CD4-positive, alpha-beta T cell treated with Interferon alpha-2 for 1 hour (primary cell): ENCODE measurements around the gene USF1.

Source experiments
- DNase-seq, 2 donors: peaks; one replicate each; pipeline ENCODE4 v3.0.0-alpha.2; 2020 to 2022

The USF1 gene, protein sequence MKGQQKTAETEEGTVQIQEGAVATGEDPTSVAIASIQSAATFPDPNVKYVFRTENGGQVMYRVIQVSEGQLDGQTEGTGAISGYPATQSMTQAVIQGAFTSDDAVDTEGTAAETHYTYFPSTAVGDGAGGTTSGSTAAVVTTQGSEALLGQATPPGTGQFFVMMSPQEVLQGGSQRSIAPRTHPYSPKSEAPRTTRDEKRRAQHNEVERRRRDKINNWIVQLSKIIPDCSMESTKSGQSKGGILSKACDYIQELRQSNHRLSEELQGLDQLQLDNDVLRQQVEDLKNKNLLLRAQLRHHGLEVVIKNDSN

DNA sequence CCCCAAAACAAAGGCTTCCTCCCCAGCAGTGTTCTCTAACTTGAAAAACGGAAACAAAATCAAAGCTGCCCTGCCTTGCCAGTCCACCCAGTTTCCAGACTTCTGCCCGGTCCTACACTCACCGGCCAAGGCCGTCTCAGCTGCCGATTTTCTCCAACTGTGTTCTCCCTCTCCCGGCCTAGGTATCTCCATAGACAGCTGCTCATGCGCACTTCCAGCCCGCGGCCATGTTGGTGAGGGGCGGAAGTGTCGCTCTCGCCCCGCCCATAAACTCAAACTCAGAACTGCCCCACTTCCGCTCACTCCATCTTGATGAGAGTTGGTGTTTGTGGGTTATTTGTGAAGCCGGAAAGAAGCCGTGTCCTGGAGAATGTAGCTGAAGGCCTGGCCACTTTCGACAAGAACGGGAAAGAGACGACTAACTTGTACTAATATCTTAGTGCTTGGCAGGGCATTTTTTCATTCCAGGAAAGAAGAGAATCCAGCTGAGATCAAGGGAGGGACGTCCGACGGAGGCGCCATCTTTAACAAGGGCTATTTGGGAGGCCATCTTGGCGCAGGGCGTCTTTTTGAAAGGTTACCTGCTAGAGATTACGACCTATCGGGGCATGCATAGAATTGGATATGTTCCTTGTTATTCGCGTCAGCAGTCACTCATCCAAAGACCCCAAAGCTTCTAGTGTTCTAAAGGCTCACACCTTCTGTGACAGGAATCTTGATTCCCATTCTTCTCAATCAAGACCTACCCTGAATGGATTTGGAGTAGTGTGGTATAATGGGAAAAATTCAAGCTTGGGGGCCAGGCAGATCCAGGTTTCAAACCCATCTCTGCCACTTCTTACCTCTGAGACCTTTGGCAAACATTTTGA, at the start of gene USF1:
Gene USF1, minus strand, starts transcription at position 242 of the 869 bp plus-strand sequence. CDS start 2,702 bp downstream, outside the sequence.
- DNase-seq = peak; percentile 94 to 96

DNA sequence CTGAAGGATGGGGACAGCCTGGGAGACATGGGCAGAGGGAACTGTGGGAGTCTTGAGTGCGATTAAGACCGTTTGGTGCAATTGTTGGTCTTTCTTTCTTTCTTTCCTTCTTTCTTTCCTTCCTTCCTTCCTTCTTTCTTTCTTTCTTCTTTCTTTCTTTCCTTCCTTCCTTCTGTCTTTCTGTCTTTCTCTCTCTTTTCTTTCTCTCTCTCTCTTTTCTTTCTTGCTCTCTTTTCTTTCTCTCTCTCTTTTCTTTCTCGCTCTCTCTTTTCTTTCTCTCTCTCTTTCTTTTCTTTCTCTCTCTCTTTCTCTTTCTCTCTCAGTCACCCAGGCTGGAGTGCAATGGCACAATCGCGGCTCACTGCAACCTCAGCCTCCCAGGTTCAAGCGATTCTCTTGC, 49.5 kb upstream of the USF1 start:
- DNase-seq = no peak

DNA sequence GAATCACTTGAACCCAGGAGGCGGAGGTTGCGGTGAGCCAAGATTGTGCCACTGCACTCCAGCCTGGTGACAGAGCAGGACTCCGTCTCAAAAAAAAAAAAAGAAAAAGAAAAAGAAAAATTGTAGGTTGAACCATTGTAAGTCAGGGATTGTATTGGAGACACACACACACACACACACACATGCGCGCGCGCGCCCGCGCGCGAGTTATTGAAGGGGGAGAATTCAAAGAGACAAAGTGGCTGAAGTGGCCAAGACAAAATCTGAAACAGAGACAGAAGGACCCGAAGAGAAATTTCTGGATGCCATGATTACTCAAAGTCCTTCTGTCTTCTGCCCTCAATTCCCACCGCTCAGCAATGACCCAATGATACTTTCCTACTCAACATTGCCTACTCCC, 48.7 kb upstream of the USF1 start:
- no peak for DNase-seq

DNA sequence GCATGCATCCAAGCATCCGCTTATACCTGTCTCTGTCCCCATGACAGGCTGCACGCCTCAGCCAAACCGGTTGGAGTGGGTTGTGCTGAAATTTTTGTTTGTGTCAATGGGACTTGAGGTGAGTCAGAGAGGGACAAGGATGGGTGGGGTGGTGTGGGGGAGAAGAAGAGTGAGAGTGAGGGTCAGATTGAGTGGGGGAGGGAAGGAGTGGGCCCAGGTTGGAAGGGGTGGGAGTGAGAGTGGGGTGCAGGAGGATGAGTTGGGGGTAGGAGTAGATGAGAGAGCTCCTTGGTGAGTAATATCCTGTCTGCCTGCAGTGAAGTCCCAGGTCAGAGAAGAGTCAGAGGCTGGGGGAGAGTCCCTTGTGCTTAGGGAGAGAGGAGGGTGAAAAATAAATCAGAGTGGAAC, 46.8 kb upstream of the USF1 start:
- DNase-seq = no peak

DNA sequence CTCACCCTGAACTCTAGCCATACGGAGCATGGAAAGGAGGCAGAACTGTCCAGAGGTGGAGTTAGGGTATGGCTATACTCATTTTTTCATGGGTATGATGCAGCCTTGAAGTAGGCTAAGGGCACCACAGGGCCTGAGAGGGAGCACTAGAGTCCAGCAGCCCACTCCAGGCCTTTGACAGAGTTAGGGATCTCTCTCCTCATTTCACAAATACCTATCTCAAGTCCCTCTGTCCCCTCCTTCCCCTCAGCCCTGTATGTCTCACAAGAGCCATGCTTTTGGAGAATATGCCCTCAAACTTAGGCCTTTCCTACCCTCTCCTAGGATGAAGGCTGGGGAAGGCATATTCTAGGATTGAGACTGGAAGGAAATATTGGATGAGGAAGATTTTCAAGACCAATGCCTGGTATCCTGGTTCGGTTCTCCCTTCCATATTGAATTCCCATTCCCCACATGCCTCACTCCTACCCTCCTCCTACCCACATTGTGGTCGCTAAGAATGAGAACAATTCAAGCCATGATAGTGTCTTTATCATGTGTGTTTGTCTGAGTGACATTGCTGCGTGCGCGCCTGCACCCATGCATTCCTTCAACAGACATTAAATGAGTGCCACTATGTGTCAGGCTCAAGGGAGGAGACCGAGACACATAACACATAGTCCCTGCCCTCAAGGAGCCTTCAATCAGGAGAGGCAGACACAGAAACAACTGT, 46.2 kb upstream of the USF1 start:
- DNase-seq = no peak

DNA sequence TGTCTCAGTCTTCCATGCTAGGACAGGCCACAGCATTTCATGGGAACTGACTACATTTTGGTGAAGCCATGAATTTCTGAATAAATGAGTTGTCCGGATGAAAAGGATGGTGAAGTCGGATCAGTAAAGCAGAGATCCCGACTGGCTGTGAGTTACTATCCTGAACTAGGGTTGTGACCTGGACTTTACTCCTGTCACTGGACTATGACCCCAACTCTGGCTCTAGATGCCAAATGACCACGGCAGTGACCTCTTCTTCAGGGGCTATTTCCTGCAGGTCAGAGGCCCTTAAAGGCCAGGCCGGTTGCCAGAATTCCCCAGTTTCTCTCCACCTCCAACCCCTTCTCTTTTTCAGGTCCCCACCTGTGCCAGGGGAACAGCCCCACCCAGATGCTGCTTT, 45.3 kb upstream of the USF1 start:
- no peak for DNase-seq

DNA sequence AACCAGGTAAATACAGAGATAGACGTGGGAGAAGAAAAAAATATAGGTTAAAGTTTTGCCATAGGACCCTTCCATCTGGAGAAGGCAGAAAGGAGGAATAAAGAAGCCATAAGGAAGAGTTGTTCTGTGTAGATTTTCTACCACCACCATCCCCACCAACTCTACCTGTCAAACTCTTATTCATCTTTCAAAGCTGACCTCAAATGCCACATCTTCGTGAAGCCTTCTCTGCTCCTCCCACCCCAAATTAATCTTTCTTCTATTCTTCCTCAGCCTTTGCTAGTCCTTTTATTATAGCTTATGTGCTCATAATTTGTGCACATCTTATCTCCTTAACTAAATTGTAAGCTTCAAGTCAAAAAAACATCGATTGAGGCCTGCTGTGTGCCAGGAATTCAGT, 44.8 kb upstream of the USF1 start:
- no peak for DNase-seq

DNA sequence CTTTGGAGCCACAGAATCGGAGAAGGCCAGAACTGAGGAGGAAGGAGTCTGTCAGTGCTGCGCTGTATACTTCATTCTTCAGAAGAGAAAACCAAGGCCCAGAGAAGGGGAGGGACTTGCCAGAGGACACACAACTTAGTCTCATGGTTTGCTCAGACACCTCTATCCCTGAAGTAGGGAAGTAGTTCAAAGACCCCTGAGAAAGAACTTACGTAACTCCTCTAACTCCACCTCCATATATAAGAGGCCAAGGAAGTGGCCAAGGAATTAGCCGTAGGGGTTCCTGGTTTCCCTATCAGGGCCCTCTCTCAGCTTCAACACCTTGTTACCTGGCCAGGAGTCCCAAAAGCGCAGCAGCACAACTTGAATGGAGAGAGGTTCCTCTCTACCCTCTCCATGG, 44.2 kb upstream of the USF1 start:
- DNase-seq = no peak

DNA sequence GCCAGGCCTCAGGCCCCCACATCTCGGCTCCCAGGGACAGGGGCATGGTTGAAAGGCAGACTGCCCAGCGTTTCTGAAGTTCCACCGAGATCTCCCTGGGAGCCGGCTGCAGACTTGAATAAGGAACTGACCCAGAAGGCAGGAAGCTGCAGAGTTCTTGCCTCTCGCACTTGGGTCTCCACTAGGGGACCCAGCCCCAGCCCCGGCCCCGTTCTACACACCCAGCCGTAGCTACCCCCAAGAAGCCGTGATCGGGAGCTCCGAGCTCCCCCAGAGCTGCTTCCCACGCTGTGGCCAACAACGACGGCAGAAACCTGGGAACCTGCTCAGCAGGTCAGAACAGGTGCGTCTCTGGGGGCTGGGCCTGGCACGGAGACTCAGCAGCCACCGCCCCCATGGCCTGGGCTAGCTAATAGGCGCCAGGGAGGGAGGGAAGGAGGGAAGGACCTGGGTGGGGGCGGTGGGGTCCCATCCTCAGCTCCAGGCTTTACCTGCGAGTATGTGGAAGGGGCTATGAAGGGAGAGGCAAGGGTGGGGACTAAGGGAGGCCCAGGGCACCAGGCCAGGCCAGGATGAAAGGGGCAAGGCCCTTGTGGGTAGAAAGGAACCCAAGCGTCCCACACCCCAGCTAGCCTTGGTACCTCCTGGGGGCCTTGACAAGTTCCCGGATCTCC, 43.6 kb upstream of the USF1 start, which contains the start of gene NECTIN4:
Gene NECTIN4, minus strand, starts transcription at position 308 of the 674 bp plus-strand sequence. Its CDS starts 262 bp downstream, at position 46.
- DNase-seq = no peak

DNA sequence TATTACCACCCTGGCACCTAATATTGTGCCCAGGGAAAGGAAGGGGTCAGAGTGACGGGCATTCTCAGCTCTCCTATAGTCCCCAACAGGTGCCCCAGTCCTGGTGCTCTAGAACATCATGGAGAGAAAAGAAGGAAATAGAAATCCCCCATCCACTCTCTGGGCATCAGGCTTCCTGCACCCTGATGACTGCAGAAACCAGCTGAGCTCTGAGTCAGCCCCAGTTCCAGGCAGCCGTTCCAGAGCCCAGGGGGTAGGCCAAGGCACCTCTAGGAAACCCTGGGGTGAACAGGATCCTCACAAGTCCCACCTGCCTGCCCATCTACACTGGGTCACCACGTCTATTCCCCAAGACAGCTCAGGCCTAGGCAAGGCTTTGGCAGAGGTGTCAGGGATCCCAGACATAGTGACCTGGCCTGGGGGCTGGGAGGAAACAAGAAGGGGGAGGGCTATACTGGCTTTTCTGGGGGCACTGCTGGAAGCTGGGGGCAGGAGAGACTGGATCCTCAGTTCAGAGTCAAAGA, 42.9 kb upstream of the USF1 start:
- DNase-seq = no peak

DNA sequence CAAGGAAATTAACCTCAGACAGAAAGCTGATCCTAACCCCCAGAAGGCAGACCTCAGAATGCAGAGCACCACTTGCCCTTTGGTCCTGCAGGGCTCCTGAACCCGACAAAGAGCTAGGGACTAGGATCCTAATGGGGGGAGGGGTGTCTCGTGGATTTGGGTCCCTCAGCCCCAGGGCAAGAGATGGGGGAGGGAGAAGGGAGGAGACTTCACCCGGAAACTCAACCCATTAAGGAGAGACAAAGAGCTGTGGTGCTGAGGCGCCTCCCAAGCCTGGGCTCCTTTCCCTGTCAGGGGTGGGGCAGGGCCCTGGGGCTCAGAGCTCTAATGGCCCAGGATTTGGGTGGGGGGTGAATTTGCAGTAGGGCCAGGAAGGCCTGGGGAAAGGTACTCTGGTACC, 40.7 kb upstream of the USF1 start:
- no peak for DNase-seq

DNA sequence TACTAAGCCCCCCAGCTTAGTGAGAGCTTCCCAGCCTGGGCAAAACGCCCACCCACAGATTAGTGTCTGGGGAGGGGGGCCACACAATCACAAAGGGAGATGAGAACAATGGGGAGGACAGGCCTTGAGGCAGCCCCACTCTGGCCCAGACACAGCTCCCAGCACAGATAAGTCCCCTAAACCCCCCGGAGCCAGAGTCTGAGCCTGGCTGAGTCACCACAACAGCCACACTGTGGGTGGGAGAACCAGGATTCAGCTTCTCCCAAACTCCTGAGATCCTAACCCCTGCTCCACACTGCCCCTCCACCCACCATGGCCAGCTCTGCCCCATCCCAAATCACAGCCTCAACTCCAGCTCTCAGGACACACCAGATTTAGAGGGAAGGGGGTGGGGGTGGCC, 39.4 kb upstream of the USF1 start:
- no peak for DNase-seq

DNA sequence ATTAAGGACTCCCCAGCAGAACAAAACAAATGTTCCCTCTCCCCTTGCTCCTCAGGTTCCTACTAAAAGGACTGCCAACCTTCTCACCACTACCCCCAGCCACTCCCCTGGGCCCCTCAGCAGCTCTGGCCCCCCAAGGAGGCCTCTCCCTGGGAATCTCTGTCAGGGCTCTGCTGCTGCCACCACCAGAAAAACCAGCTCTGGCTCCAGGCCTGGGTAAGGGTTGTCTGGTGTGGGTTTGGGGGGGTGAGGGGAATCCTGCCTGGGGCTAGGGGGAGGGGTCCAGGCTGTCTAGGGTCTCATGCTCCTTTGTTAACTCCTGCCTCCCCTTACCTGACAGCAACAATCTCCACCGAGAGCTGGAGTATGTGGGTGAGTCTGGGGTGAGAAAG, 38.8 kb upstream of the USF1 start:
- no peak for DNase-seq

DNA sequence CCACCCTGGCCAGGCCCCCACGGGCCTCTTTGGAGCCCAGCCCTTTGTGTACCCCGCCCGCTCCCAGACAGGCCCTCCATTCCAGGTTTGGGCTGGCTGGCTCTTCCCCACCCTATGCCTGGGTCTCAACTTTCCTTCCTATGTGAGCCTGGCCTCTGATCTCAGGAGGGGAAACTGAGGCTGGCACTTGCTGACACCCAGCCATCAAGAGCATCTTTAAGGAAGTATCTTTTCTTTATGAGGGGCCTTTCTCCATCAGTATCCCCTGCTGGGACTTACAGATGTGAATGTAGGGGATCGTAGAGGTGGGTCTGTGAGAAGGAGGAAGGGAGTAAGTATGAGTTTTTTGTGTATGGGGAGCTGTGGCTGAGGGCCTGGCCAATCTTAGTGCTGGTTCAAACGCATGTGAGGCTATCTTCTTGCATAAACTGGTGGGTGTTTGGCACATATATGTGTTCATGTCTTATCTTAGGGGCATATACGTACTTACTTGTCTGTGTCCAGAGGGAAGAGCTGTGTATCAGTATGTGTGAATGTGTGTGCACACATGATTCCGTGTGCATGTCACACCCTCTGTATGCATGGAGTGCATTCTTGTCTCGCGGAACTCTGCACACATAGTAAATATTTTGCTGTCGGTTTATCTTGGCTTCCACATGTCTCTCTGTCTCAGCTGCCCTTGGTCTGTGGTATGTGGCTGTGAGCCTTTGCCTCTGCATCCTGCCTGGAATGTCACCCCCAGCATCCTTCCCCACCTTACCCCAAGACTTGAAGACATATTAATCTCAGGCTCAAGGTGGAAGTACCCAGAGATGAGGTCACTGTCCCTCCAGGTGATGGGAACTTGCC, 38.2 kb upstream of the USF1 start:
- no peak for DNase-seq

DNA sequence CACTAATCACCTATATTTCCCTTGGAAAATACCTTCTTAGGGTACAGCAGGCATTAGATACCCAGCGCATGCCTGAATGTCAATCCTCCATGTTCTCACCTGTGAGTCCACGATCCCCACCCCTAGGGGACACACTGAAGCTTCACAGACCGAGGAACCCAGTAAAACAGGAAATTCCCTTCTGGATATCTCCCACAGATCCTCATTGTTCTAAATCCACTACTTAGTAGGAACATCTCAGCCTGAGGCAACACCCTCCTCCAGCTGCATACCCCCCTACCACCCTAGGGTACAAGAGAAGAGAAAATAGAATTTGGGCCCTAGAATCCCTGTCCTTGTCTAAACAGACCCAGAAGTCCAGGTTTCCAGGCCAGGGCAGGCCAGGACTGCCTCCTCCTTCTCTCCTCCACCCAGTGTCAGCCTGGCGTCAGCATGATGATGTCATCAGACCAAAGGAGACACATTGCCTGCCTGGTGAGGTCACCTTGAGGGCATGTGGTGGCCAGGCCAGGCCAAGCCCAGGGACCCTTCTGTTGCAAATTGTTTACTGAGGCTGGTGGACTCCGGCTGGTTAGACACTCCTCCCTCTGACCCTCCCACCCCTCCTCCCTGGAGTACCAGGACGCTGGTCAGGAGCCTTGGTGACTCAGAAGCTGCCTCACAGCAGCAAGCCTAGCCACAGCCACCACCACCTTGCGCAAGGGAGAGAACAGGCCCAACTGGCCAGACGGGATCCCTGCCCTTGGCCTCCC, 37.4 kb upstream of the USF1 start:
- peak in 1 of 2 donors; percentile 77 for DNase-seq

DNA sequence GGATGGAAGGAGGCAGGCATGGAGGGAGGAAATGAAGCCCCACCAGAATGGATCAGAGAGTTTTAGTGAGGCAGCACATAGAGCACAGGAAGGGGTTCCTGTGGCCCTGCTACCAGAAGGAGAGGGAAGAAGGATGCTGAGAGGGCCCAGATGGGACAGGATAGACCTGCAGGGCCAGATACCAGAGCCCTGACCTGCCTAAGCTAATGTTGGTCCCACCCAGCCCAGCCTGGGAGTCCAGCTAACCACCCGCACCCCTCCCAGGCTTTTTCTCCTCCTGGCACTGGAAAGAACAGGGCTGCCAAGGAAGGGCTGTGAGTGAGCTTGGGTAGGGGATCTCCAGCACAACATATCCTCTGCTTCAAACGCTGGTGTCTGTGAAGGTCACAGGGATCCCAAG, 36.7 kb upstream of the USF1 start:
- no peak for DNase-seq

DNA sequence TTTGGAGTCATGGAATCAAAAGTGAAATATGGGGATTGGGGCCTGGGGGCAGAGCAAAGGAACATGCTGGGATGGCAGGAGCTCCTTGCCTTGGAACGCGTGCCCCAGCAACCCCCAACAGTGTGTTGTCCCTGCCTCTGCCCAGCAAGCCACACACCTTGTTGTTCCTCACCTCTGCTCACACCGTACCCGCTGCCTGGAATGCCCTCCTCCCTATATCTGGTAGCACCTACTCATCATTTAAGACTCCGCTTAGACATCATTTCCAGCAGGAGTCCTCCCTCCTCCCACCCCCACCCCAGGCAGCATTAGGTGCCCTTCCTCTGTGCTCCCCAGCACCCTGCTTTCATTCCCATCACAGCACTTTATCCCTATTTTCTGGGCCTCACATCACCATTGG, 35.7 kb upstream of the USF1 start:
- DNase-seq = no peak

DNA sequence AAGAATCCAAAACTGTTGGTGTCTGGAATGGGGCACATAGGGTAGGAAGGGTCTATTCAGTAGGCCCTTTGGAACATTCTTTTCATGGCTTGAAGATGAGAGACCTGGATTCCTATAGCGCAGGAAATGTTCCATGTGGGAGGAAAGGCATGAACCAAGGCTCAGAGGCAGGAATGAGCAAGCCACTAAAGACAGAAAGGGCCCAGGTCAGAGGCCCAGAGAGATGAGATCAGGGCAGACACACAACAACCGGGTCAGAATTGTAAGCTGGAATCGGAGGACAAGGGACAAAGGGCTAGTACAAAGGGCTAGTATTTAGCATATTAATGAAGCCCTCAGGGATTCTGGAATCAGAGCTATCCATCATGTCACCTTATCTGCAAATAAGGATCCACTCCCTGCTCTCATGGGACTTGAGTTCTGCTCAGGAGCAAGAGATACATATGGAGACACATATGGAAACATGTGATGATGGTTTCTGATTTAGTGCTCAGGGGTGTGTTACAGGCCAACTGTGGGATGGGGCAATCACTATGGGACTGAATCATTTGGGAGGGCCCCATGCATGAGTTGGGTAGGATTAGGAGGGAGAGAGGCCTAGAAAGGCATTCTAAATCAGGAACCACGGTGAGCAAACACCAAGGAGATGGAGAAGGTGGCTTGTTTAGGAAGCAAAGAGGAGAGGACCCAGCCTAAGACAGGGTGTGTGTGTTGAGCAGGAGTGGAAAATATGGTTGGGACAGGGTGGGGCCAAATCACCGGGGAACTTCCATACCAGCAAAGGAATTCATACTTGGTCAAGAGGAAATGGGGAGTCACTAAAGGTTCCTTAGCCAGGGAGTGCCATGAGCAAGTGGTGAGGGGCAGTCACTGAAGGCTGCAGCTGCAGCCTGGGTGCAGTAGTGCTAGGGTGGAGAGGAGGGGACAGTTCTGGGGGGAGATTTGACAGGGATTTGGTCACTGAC, 34.9 kb upstream of the USF1 start:
- no peak for DNase-seq

DNA sequence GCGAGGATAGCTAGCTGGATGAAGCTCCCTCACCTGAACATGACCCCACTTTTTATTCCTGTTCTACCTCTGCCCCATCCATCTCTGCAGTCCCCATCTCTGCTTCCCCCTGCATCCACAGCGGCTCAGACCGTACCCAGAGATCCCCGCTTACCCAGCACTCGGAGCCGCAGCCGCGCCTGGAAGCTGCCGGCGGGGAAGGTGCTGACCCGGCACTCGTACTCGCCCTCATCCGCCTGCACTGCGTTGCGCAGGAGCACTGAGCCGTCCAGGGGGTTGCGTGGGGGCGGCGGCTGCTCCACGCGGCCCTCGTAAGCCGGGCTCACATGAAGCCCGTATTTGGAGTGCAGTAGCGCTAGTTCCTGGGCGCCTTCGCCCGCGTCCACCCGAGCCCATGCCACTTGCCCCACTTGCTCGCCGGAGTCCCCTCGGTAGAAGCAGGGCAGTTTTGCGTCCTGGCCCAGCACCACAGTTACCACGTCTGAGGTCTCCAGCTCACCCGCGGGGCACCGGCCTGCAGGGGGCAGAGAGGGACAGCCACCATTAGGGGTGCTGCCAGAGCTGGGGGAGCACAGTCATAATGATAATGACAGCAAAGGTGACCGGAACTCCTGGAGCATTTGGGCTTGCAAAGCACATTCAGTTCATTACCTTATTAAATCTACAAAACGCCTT, 33.8 kb upstream of the USF1 start:
- DNase-seq = no peak
